Activated naive CD4-positive, alpha-beta T cell treated with anti-CD3 and anti-CD28 coated beads, Interleukin-2, amount 10 ng/mL, durations not matched to agents 7 days and 5 days (primary cell): Measurements from ENCODE around the gene PHF20.
"Not testable (repeated sequence)": the region's sequence is repeated elsewhere in the genome, so short reads cannot be mapped to it uniquely, and the experiment has no call there.

Source experiments
- CTCF ChIA-PET: fragments of 350-600 bp; sonication (Branson Sonifier 250); formaldehyde crosslinking; loops from one replicate; lab custom pipeline; 2021; ENCODE audit warnings: antibody characterized with exemption; lab: Charles Lee
- DNase-seq: peaks from one replicate; pipeline ENCODE4 v3.0.0-alpha.2; 2020
- H3K27ac Mint-ChIP-seq: one replicate; pipeline ENCODE4 v1.8.0; 2021; ENCODE audit warnings: mild to moderate bottlenecking, moderate library complexity, mixed read lengths
- H3K27me3 Mint-ChIP-seq: one replicate; pipeline ENCODE4 v1.8.0; 2021; ENCODE audit warnings: mild to moderate bottlenecking, mixed read lengths
- H3K36me3 Mint-ChIP-seq: one replicate; pipeline ENCODE4 v1.8.0; 2021; ENCODE audit warnings: mixed read lengths
- H3K4me1 Mint-ChIP-seq: one replicate; pipeline ENCODE4 v1.8.0; 2021; ENCODE audit warnings: mixed read lengths
- H3K4me3 Mint-ChIP-seq: one replicate; pipeline ENCODE4 v1.8.0; 2021; ENCODE audit warnings: mild to moderate bottlenecking, moderate library complexity, mixed read lengths
- H3K9me3 Mint-ChIP-seq: one replicate; pipeline ENCODE4 v1.8.0; 2021; ENCODE audit warnings: mixed read lengths

Gene PHF20

GRCh38 chr20:35885212-35885611, 113.4 kb downstream of the PHF20 start:
- CTCF ChIA-PET, result interaction anchor here (0.6 to 1.7 kb wide), 6 partner anchors 143 to 422 kb away, joined by 3 to 9 read pairs (median 5); partner anchors contain the start of gene RBM39
- Mint-ChIP-seq H3K27me3 (no peaks in the 10 kb centered on the region), H3K4me3 (no peak overlapping the region), H3K36me3 (peaks cover 6% of the 10 kb centered on the region), H3K9me3 (no peaks in the 10 kb centered on the region), H3K4me1 (peaks cover under 1% of the 10 kb centered on the region), H3K27ac (no peak overlapping the region)
- DNase-seq, result no peak

GRCh38 chr20:35886537-35886936, 114.7 kb downstream of the PHF20 start:
- H3K4me3 Mint-ChIP-seq, result no peak overlapping the region
- no peaks in the 10 kb centered on the region for H3K27me3 Mint-ChIP-seq
- DNase-seq, result no peak
- H3K36me3 Mint-ChIP-seq, result peaks cover 9% of the 10 kb centered on the region
- no peaks in the 10 kb centered on the region for H3K9me3 Mint-ChIP-seq
- no peak overlapping the region for H3K27ac Mint-ChIP-seq
- CTCF ChIA-PET, result interaction anchor here (0.6 kb wide), 1 partner anchor 92 kb away, joined by 3 read pairs; no protein-coding TSS in a partner anchor
- H3K4me1 Mint-ChIP-seq, result no peaks in the 10 kb centered on the region

- no peaks in the 10 kb centered on the region for H3K27me3 Mint-ChIP-seq
- CTCF ChIA-PET, result no interaction called here
- no peak for DNase-seq
- H3K27ac Mint-ChIP-seq, result no peak overlapping the region
- H3K4me3 Mint-ChIP-seq, result no peak overlapping the region
- peaks cover 9% of the 10 kb centered on the region for H3K36me3 Mint-ChIP-seq
- H3K4me1 Mint-ChIP-seq, result no peaks in the 10 kb centered on the region
- H3K9me3 Mint-ChIP-seq, result no peaks in the 10 kb centered on the region
These were observed 115.7 kb downstream of the PHF20 start for GRCh38 chr20:35887393-35888064.

- Mint-ChIP-seq H3K27me3 (no peaks in the 10 kb centered on the region), H3K4me3 (no peak overlapping the region), H3K4me1 (no peaks in the 10 kb centered on the region), H3K36me3 (peaks cover 9% of the 10 kb centered on the region), H3K27ac (no peak overlapping the region), H3K9me3 (no peaks in the 10 kb centered on the region)
- CTCF ChIA-PET, result no interaction called here
- no peak for DNase-seq
These were observed 116.8 kb downstream of the PHF20 start for GRCh38 chr20:35888657-35889056.

GRCh38 chr20:35891375-35891774, 119.6 kb downstream of the PHF20 start:
- no peak overlapping the region for H3K27ac Mint-ChIP-seq
- H3K9me3 Mint-ChIP-seq, result no peaks in the 10 kb centered on the region
- no peak overlapping the region for H3K4me3 Mint-ChIP-seq
- H3K36me3 Mint-ChIP-seq, result peaks cover 12% of the 10 kb centered on the region
- H3K4me1 Mint-ChIP-seq, result peaks cover 4% of the 10 kb centered on the region
- no peaks in the 10 kb centered on the region for H3K27me3 Mint-ChIP-seq
- CTCF ChIA-PET, result no interaction called here
- DNase-seq, result no peak

GRCh38 chr20:35892871-35893270, 121.1 kb downstream of the PHF20 start:
- Mint-ChIP-seq H3K36me3 (peaks cover 10% of the 10 kb centered on the region), H3K27ac (no peak overlapping the region), H3K4me3 (no peak overlapping the region), H3K4me1 (peaks cover 4% of the 10 kb centered on the region), H3K9me3 (no peaks in the 10 kb centered on the region), H3K27me3 (no peaks in the 10 kb centered on the region)
- CTCF ChIA-PET, result interaction anchor here (0.7 to 1.2 kb wide), 4 partner anchors 10 to 61 kb away, joined by 3 to 5 read pairs (median 4); partner anchors contain the start of gene SCAND1
- no peak for DNase-seq

GRCh38 chr20:35893942-35894341, 122.1 kb downstream of the PHF20 start:
- DNase-seq, result no peak
- H3K27ac Mint-ChIP-seq, result no peak overlapping the region
- H3K4me3 Mint-ChIP-seq, result no peak overlapping the region
- CTCF ChIA-PET, result interaction anchor here (1.1 kb wide), 1 partner anchor 10 kb away, joined by 3 read pairs; no protein-coding TSS in a partner anchor
- no peaks in the 10 kb centered on the region for H3K27me3 Mint-ChIP-seq
- H3K4me1 Mint-ChIP-seq, result peaks cover 4% of the 10 kb centered on the region
- no peaks in the 10 kb centered on the region for H3K9me3 Mint-ChIP-seq
- peaks cover 10% of the 10 kb centered on the region for H3K36me3 Mint-ChIP-seq

- H3K9me3 Mint-ChIP-seq, H3K27me3 Mint-ChIP-seq, DNase-seq, CTCF ChIA-PET, H3K4me3 Mint-ChIP-seq, H3K27ac Mint-ChIP-seq, H3K4me1 Mint-ChIP-seq: not testable (repeated sequence)
- peaks cover 16% of the 10 kb centered on the region for H3K36me3 Mint-ChIP-seq
These were observed 123.7 kb downstream of the PHF20 start for GRCh38 chr20:35895516-35895915.

GRCh38 chr20:35899064-35899463, 127.2 kb downstream of the PHF20 start:
- CTCF ChIA-PET, result no interaction called here
- H3K27ac Mint-ChIP-seq, result no peak overlapping the region
- peaks cover 4% of the 10 kb centered on the region for H3K4me1 Mint-ChIP-seq
- DNase-seq, result no peak
- peaks cover 24% of the 10 kb centered on the region for H3K36me3 Mint-ChIP-seq
- no peaks in the 10 kb centered on the region for H3K9me3 Mint-ChIP-seq
- no peak overlapping the region for H3K4me3 Mint-ChIP-seq
- no peaks in the 10 kb centered on the region for H3K27me3 Mint-ChIP-seq

- H3K27me3 Mint-ChIP-seq, H3K4me3 Mint-ChIP-seq, DNase-seq, H3K9me3 Mint-ChIP-seq, H3K27ac Mint-ChIP-seq, CTCF ChIA-PET, H3K4me1 Mint-ChIP-seq: not testable (repeated sequence)
- peaks cover 28% of the 10 kb centered on the region for H3K36me3 Mint-ChIP-seq
These were observed 129.4 kb downstream of the PHF20 start for GRCh38 chr20:35901230-35901629.

GRCh38 chr20:35901678-35902544, 130.1 kb downstream of the PHF20 start:
- Mint-ChIP-seq H3K4me1 (peaks cover 9% of the 10 kb centered on the region), H3K27ac (no peak overlapping the region), H3K9me3 (no peaks in the 10 kb centered on the region), H3K4me3 (no peak overlapping the region), H3K36me3 (peaks cover 31% of the 10 kb centered on the region), H3K27me3 (no peaks in the 10 kb centered on the region)
- CTCF ChIA-PET, result no interaction called here
- no peak for DNase-seq

- H3K27me3 Mint-ChIP-seq, result no peaks in the 10 kb centered on the region
- DNase-seq, result no peak
- peaks cover 9% of the 10 kb centered on the region for H3K4me1 Mint-ChIP-seq
- H3K9me3 Mint-ChIP-seq, result no peaks in the 10 kb centered on the region
- CTCF ChIA-PET, result no interaction called here
- no peak overlapping the region for H3K4me3 Mint-ChIP-seq
- no peak overlapping the region for H3K27ac Mint-ChIP-seq
- peaks cover 33% of the 10 kb centered on the region for H3K36me3 Mint-ChIP-seq
These were observed 130.7 kb downstream of the PHF20 start for GRCh38 chr20:35902545-35902941.

GRCh38 chr20:35903843-35904242, 132.0 kb downstream of the PHF20 start:
- Mint-ChIP-seq H3K4me3 (no peak overlapping the region), H3K9me3 (no peaks in the 10 kb centered on the region), H3K36me3 (peaks cover 35% of the 10 kb centered on the region), H3K27ac (no peak overlapping the region), H3K27me3 (no peaks in the 10 kb centered on the region), H3K4me1 (peaks cover 16% of the 10 kb centered on the region)
- CTCF ChIA-PET, result no interaction called here
- DNase-seq, result no peak

GRCh38 chr20:35904982-35905663, 133.3 kb downstream of the PHF20 start:
- Mint-ChIP-seq H3K27ac (no peak overlapping the region), H3K27me3 (no peaks in the 10 kb centered on the region), H3K4me3 (no peak overlapping the region), H3K9me3 (no peaks in the 10 kb centered on the region), H3K4me1 (peaks cover 16% of the 10 kb centered on the region), H3K36me3 (peaks cover 31% of the 10 kb centered on the region)
- no peak for DNase-seq
- CTCF ChIA-PET, result interaction anchor here (0.5 kb wide), 1 partner anchor 12 kb away, joined by 4 read pairs; no protein-coding TSS in a partner anchor
